ENCODE results near the gene PARD6A. TPM values are rescaled to one million over a fixed set of nuclear protein-coding genes. Genes with fewer than 3 reads are reported as not detected.
A peak's percentile ranks its signal among the peaks of the same experiment; 100 is the strongest.

The PARD6A gene
- total and polyA plus RNA-seq, 2 of the 13 experiments (the other 11 are each of a cell fraction or from before 2014, with no cell fraction given) = 3.5 to 4.3 TPM

GRCh38 chr16:67660564-67661028, at the start of gene PARD6A (continued):
- TF ChIP-seq THAP9 (CRISPR knock-in tag; IDR thresholded peaks at IDR 0.05; ENCODE audit: borderline replicate concordance) (no peak), ZNF567 (CRISPR knock-in tag; IDR thresholded peaks at IDR 0.05; ENCODE audit: borderline replicate concordance) (no peak), MIER3 (CRISPR knock-in tag; IDR thresholded peaks at IDR 0.05; ENCODE audit: borderline replicate concordance) (no peak; the same call in 1 of the 2 replicates), ZMAT3 (CRISPR knock-in tag; conservative IDR thresholded peaks at IDR 0.05) (no peak; the same call in 1 of the 2 replicates), ARNT2 (CRISPR knock-in tag; IDR thresholded peaks at IDR 0.05; ENCODE audit: low read depth) (no peak; the same call in 1 of the 2 replicates), ETV5 (CRISPR knock-in tag; IDR thresholded peaks at IDR 0.05; ENCODE audit: borderline replicate concordance) (peak; percentile 59; the same call in 1 of the 2 replicates), NFIC (IDR thresholded peaks at IDR 0.05; ENCODE audit: low read length) (no peak), XBP1 (CRISPR knock-in tag; IDR thresholded peaks at IDR 0.05) (no peak), ZNF282 (IDR thresholded peaks at IDR 0.05; ENCODE audit: partially characterized antibody) (no peak), ATF2 (CRISPR knock-in tag; IDR thresholded peaks at IDR 0.05) (peak; percentile 78), CCDC6 (CRISPR knock-in tag; IDR thresholded peaks at IDR 0.05) (0 out of 2 replicates have a peak, but pooled peaks have one; percentile 9)
- TF ChIP-seq, protein P1, sequence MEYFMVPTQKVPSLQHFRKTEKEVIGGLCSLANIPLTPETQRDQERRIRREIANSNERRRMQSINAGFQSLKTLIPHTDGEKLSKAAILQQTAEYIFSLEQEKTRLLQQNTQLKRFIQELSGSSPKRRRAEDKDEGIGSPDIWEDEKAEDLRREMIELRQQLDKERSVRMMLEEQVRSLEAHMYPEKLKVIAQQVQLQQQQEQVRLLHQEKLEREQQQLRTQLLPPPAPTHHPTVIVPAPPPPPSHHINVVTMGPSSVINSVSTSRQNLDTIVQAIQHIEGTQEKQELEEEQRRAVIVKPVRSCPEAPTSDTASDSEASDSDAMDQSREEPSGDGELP (IDR thresholded peaks at IDR 0.05; ENCODE audit: borderline replicate concordance, low read depth) = peak; percentile 16; the same call in 1 of the 2 replicates
- TF ChIP-seq, protein P2, sequence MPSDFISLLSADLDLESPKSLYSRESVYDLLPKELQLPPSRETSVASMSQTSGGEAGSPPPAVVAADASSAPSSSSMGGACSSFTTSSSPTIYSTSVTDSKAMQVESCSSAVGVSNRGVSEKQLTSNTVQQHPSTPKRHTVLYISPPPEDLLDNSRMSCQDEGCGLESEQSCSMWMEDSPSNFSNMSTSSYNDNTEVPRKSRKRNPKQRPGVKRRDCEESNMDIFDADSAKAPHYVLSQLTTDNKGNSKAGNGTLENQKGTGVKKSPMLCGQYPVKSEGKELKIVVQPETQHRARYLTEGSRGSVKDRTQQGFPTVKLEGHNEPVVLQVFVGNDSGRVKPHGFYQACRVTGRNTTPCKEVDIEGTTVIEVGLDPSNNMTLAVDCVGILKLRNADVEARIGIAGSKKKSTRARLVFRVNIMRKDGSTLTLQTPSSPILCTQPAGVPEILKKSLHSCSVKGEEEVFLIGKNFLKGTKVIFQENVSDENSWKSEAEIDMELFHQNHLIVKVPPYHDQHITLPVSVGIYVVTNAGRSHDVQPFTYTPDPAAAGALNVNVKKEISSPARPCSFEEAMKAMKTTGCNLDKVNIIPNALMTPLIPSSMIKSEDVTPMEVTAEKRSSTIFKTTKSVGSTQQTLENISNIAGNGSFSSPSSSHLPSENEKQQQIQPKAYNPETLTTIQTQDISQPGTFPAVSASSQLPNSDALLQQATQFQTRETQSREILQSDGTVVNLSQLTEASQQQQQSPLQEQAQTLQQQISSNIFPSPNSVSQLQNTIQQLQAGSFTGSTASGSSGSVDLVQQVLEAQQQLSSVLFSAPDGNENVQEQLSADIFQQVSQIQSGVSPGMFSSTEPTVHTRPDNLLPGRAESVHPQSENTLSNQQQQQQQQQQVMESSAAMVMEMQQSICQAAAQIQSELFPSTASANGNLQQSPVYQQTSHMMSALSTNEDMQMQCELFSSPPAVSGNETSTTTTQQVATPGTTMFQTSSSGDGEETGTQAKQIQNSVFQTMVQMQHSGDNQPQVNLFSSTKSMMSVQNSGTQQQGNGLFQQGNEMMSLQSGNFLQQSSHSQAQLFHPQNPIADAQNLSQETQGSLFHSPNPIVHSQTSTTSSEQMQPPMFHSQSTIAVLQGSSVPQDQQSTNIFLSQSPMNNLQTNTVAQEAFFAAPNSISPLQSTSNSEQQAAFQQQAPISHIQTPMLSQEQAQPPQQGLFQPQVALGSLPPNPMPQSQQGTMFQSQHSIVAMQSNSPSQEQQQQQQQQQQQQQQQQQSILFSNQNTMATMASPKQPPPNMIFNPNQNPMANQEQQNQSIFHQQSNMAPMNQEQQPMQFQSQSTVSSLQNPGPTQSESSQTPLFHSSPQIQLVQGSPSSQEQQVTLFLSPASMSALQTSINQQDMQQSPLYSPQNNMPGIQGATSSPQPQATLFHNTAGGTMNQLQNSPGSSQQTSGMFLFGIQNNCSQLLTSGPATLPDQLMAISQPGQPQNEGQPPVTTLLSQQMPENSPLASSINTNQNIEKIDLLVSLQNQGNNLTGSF (CRISPR knock-in tag; IDR thresholded peaks at IDR 0.05) = no peak
- TF ChIP-seq, protein P3, sequence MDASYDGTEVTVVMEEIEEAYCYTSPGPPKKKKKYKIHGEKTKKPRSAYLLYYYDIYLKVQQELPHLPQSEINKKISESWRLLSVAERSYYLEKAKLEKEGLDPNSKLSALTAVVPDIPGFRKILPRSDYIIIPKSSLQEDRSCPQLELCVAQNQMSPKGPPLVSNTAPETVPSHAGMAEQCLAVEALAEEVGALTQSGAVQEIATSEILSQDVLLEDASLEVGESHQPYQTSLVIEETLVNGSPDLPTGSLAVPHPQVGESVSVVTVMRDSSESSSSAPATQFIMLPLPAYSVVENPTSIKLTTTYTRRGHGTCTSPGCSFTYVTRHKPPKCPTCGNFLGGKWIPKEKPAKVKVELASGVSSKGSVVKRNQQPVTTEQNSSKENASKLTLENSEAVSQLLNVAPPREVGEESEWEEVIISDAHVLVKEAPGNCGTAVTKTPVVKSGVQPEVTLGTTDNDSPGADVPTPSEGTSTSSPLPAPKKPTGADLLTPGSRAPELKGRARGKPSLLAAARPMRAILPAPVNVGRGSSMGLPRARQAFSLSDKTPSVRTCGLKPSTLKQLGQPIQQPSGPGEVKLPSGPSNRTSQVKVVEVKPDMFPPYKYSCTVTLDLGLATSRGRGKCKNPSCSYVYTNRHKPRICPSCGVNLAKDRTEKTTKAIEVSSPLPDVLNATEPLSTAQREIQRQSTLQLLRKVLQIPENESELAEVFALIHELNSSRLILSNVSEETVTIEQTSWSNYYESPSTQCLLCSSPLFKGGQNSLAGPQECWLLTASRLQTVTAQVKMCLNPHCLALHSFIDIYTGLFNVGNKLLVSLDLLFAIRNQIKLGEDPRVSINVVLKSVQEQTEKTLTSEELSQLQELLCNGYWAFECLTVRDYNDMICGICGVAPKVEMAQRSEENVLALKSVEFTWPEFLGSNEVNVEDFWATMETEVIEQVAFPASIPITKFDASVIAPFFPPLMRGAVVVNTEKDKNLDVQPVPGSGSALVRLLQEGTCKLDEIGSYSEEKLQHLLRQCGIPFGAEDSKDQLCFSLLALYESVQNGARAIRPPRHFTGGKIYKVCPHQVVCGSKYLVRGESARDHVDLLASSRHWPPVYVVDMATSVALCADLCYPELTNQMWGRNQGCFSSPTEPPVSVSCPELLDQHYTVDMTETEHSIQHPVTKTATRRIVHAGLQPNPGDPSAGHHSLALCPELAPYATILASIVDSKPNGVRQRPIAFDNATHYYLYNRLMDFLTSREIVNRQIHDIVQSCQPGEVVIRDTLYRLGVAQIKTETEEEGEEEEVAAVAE (CRISPR knock-in tag; IDR thresholded peaks at IDR 0.05; ENCODE audit: borderline replicate concordance) = peak; percentile 58; the same call in 1 of the 2 replicates

Measured in HepG2 (cell line).